Progenitor cell of endocrine pancreas (in vitro differentiated cells): Measurements from ENCODE around the gene SPP2. TPM values are rescaled to one million over a fixed set of nuclear protein-coding genes. Genes with fewer than 3 reads are reported as not detected.

Source experiments
- DNase-seq: peaks from one replicate; pipeline ENCODE4 v3.0.0; 2021; ENCODE audit warnings: low spot score; ENCODE audit not compliant: unreplicated experiment
- H3K27ac Mint-ChIP-seq: 2 replicates; pipeline ENCODE4 v1.8.0; 2021; ENCODE audit warnings: mild to moderate bottlenecking, moderate library complexity, mixed read lengths
- H3K27me3 Mint-ChIP-seq: 2 replicates; pipeline ENCODE4 v1.8.0; 2021; ENCODE audit warnings: mixed read lengths
- H3K36me3 Mint-ChIP-seq: 2 replicates; pipeline ENCODE4 v1.8.0; 2022; ENCODE audit warnings: mixed read lengths; ENCODE audit not compliant: insufficient read depth
- H3K4me1 Mint-ChIP-seq: 2 replicates; pipeline ENCODE4 v1.8.0; 2021; ENCODE audit warnings: low read depth, mixed read lengths
- H3K4me3 Mint-ChIP-seq: 2 replicates; pipeline ENCODE4 v1.8.0; 2021; ENCODE audit warnings: low read depth, mild to moderate bottlenecking, moderate library complexity, mixed read lengths
- H3K9me3 Mint-ChIP-seq: 2 replicates; pipeline ENCODE4 v1.8.0; 2021; ENCODE audit warnings: low read depth, mixed read lengths
- total RNA-seq: library from RNA; stranded (reverse); gene quantifications from 2 replicates; pipeline ENCODE4 v1.2.1, GENCODE V29; 2021
- TF ChIP-seq, protein P1 (sequence below): fragments of 200-600 bp; sonication (generic); IDR thresholded peaks from one replicate; pipeline ENCODE4 v1.5.0; 2021; ENCODE audit warnings: antibody characterized with exemption, mild to moderate bottlenecking; ENCODE audit not compliant: unreplicated experiment

Gene SPP2
- total RNA-seq, 1 donor from 2014 or later, result not detected

DNA sequence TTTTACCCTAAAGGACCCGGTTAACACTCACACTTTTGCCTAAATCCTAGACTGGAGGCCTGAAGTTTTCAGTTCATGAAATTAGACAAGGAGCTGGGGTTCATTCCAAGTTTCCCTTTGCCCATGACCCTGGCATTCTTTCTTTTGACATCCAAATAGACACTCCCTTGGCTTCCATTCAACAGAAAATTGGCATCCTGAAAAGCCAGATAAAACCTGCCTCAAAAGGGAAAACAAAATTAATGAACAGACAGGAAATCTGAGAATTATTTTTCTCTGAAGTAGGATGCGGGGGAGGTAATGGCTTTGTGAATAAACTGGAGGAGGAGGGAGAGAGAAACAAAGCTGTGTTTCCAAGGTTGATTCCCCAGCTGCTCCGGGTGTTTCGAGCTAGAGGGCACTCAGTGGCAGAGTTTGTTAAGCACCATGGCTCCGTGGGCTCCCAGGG is 41.0 kb downstream of the SPP2 start:
- H3K27me3 Mint-ChIP-seq, result peaks cover 15% of the 10 kb centered on the region
- H3K27ac Mint-ChIP-seq, result no peak overlapping the region
- H3K4me3 Mint-ChIP-seq, result no peak overlapping the region
- no peaks in the 10 kb centered on the region for H3K4me1 Mint-ChIP-seq
- peaks cover 1% of the 10 kb centered on the region for H3K36me3 Mint-ChIP-seq
- TF ChIP-seq, protein P1, sequence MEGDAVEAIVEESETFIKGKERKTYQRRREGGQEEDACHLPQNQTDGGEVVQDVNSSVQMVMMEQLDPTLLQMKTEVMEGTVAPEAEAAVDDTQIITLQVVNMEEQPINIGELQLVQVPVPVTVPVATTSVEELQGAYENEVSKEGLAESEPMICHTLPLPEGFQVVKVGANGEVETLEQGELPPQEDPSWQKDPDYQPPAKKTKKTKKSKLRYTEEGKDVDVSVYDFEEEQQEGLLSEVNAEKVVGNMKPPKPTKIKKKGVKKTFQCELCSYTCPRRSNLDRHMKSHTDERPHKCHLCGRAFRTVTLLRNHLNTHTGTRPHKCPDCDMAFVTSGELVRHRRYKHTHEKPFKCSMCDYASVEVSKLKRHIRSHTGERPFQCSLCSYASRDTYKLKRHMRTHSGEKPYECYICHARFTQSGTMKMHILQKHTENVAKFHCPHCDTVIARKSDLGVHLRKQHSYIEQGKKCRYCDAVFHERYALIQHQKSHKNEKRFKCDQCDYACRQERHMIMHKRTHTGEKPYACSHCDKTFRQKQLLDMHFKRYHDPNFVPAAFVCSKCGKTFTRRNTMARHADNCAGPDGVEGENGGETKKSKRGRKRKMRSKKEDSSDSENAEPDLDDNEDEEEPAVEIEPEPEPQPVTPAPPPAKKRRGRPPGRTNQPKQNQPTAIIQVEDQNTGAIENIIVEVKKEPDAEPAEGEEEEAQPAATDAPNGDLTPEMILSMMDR, result no peak
- H3K9me3 Mint-ChIP-seq, result peaks cover 13% of the 10 kb centered on the region
- DNase-seq, result no peak

DNA sequence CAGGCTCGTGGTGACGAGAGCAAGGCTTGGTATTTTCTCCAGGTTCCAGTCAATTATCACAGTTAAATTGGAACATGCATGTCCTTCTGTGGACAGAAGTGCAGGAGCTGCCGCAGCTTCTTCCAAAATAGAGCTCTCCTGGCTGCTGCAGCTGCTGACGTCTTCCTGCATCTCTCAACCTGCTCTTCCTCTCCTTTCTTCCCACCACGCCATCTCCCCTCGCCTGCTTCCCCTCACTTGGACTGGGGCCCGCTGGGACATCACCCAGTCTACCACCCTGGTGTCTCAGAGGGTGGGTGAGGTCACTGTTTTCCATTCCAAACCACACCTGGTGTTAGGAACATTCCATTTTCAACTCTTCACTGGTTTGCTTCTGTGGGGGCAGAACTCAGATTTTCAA is 41.4 kb downstream of the SPP2 start:
- H3K4me3 Mint-ChIP-seq, result no peak overlapping the region

DNA sequence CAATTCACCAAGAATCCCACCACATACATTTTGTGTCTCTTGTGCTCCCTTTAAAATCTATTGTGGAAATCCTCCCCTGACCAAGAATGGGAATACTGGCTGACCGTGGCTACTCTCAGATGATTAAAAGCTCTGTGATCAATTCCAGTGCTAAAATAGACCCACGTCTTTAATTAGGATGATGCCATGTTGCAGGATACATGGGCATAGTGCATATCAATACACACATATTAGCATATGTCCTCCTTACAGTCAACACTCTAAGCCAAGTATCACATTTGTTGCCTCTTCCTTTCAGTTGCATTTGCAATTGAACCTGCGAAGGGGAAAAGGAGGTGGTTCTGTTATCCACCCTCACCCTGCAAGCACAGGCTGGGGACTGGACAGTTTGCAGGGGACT is 41.8 kb downstream of the SPP2 start:
- Mint-ChIP-seq H3K36me3 (peaks cover 1% of the 10 kb centered on the region), H3K27ac (no peak overlapping the region), H3K4me1 (no peaks in the 10 kb centered on the region), H3K27me3 (peaks cover 15% of the 10 kb centered on the region), H3K4me3 (no peak overlapping the region), H3K9me3 (peaks cover 9% of the 10 kb centered on the region)
- no peak for DNase-seq
- TF ChIP-seq, protein P1, result no peak

More for the DNA sequence above, 41.4 kb downstream of the SPP2 start:
- no peak overlapping the region for H3K27ac Mint-ChIP-seq
- DNase-seq, result no peak
- TF ChIP-seq, protein P1, result no peak
- H3K4me1 Mint-ChIP-seq, result no peaks in the 10 kb centered on the region
- peaks cover 15% of the 10 kb centered on the region for H3K27me3 Mint-ChIP-seq
- H3K36me3 Mint-ChIP-seq, result peaks cover 1% of the 10 kb centered on the region
- H3K9me3 Mint-ChIP-seq, result peaks cover 13% of the 10 kb centered on the region

DNA sequence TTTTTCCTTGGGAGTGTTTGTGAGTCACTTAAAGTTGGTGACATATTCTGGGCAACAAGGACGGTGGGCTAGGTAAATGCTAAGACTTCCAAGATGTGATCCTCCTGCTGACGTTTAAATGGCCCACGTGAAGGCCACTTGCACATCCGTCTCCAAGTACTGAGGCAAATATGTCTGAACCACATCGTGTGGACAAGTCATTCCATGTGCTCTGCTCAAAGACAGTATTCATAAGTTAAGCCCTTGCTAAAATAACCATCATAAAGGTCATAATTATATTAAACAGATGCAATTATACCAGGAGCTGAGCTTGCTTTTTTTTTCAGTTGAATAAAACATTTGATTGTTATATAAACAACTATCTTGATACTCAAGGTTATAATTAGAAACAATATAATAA is 44.8 kb downstream of the SPP2 start:
- Mint-ChIP-seq H3K27ac (no peak overlapping the region), H3K27me3 (peaks cover 15% of the 10 kb centered on the region), H3K4me3 (no peak overlapping the region), H3K4me1 (peaks cover 2% of the 10 kb centered on the region), H3K36me3 (no peaks in the 10 kb centered on the region), H3K9me3 (no peaks in the 10 kb centered on the region)
- TF ChIP-seq, protein P1, result no peak
- no peak for DNase-seq

DNA sequence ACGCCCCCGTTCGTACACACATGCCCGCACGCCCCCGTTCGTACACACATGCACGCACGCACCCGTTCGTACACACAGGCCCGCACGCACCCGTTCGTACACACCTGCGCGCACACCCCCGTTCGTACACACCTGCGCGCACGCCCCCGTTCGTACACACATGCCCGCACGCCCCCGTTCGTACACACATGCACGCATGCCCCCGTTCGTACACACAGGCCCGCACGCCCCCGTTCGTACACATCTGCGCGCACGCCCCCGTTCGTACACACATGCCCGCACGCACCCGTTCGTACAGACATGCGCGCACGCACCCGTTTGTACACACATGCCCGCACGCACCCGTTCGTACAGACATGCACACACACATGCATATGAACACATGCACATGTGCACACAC is 45.7 kb downstream of the SPP2 start:
- Mint-ChIP-seq H3K27ac (no peak overlapping the region), H3K9me3 (no peaks in the 10 kb centered on the region), H3K4me1 (peaks cover 2% of the 10 kb centered on the region), H3K27me3 (peaks cover 15% of the 10 kb centered on the region), H3K36me3 (no peaks in the 10 kb centered on the region), H3K4me3 (no peak overlapping the region)
- no peak for DNase-seq
- TF ChIP-seq, protein P1, result no peak
